Caco-2 (cell line): ENCODE measurements around the gene PLEKHG4B. TPM values are rescaled to one million over a fixed set of nuclear protein-coding genes. Genes with fewer than 3 reads are reported as not detected.

Experiments used
- BruUV-seq: library from RNA; stranded (reverse); fragments of 400-500 nt; replicated peaks from 2 replicates; lab custom pipeline; 2021; lab: Mats Ljungman, UMichigan
- CTCF ChIA-PET: fragments of 300-600 bp; sonication (Branson Sonifier 250); formaldehyde crosslinking; loops from one replicate; lab custom pipeline; 2022; ENCODE audit warnings: antibody characterized with exemption; lab: Charles Lee
- POLR2A ChIA-PET: fragments of 300-600 bp; sonication (Branson Sonifier 250); formaldehyde crosslinking; loops from one replicate; lab custom pipeline; 2022; ENCODE audit warnings: antibody characterized with exemption; lab: Charles Lee
- DNase-seq, 2 experiments: peaks; one replicate each; pipeline versions ENCODE4 v3.0.0 to v3.0.0-alpha.2; 2020 to 2022
- H3K27me3 ChIP-seq: replicated peaks from 2 replicates; pipeline ENCODE4 v1.6.0; 2011; ENCODE audit warnings: low read length; ENCODE audit not compliant: control insufficient read depth, insufficient read depth
- H3K36me3 ChIP-seq: 2 replicates; pipeline ENCODE4 v1.5.1; 2011; ENCODE audit warnings: low read length; ENCODE audit not compliant: control insufficient read depth, insufficient read depth
- H3K4me1 ChIP-seq: fragments of 250-450 bp; sonication (Bioruptor Pico); 2 replicates; pipeline ENCODE4 v1.5.1; 2020; ENCODE audit warnings: mild to moderate bottlenecking
- H3K4me3 ChIP-seq: 2 replicates; pipeline ENCODE4 v1.5.1; 2011; ENCODE audit warnings: low read depth, mild to moderate bottlenecking, control low read depth, low read length
- H3K9me3 ChIP-seq: fragments of 250-450 bp; sonication (Bioruptor Pico); 2 replicates; pipeline ENCODE4 v1.5.1; 2020; ENCODE audit warnings: mild to moderate bottlenecking, moderate library complexity
- H3K27ac Mint-ChIP-seq: one replicate; pipeline ENCODE4 v1.8.0; 2022; ENCODE audit warnings: mixed read lengths; ENCODE audit not compliant: unreplicated experiment
- H3K27me3 Mint-ChIP-seq: one replicate; pipeline ENCODE4 v1.8.0; 2022; ENCODE audit warnings: mixed read lengths; ENCODE audit not compliant: insufficient read depth, unreplicated experiment
- H3K36me3 Mint-ChIP-seq: one replicate; pipeline ENCODE4 v1.8.0; 2022; ENCODE audit warnings: mild to moderate bottlenecking, mixed read lengths; ENCODE audit not compliant: insufficient read depth, unreplicated experiment
- H3K4me1 Mint-ChIP-seq: one replicate; pipeline ENCODE4 v1.8.0; 2022; ENCODE audit warnings: low read depth, mixed read lengths; ENCODE audit not compliant: unreplicated experiment
- H3K4me3 Mint-ChIP-seq: one replicate; pipeline ENCODE4 v1.8.0; 2022; ENCODE audit warnings: mild to moderate bottlenecking, moderate library complexity, mixed read lengths; ENCODE audit not compliant: unreplicated experiment
- H3K9me3 Mint-ChIP-seq: one replicate; pipeline ENCODE4 v1.8.0; 2022; ENCODE audit warnings: mixed read lengths; ENCODE audit not compliant: unreplicated experiment
- intact Hi-C: fragments of 100-400 bp; cut with micrococcal nuclease; formaldehyde crosslinking; loops from one replicate; pipeline ENCODE4 v1.10.0; 2022; ENCODE audit not compliant: unreplicated experiment
- total RNA-seq: library from RNA; stranded (reverse); gene quantifications from 2 replicates; pipeline ENCODE4 v1.2.3, GENCODE V29; 2022
- TF ChIP-seq, protein P1 (sequence below), 2 experiments: fragments of 200-600 bp in 1 of 2; IDR thresholded peaks; 1 replicate in 1 of 2; 2 replicates in 1 of 2; pipeline versions ENCODE4 v1.5.1 to v1.8.0; 2011 to 2022; ENCODE audit warnings: antibody characterized with exemption in 1 of 2, control low read depth in 1 of 2, inconsistent platforms in 1 of 2, low read depth in 1 of 2, low read length in 1 of 2, mild to moderate bottlenecking in 1 of 2, moderate library complexity in 1 of 2; ENCODE audit not compliant: insufficient read depth in 1 of 2, severe bottlenecking in 1 of 2, unreplicated experiment in 1 of 2

PLEKHG4B gene
- total RNA-seq, 1 experiment from 2014 or later = 15.0 TPM

DNA sequence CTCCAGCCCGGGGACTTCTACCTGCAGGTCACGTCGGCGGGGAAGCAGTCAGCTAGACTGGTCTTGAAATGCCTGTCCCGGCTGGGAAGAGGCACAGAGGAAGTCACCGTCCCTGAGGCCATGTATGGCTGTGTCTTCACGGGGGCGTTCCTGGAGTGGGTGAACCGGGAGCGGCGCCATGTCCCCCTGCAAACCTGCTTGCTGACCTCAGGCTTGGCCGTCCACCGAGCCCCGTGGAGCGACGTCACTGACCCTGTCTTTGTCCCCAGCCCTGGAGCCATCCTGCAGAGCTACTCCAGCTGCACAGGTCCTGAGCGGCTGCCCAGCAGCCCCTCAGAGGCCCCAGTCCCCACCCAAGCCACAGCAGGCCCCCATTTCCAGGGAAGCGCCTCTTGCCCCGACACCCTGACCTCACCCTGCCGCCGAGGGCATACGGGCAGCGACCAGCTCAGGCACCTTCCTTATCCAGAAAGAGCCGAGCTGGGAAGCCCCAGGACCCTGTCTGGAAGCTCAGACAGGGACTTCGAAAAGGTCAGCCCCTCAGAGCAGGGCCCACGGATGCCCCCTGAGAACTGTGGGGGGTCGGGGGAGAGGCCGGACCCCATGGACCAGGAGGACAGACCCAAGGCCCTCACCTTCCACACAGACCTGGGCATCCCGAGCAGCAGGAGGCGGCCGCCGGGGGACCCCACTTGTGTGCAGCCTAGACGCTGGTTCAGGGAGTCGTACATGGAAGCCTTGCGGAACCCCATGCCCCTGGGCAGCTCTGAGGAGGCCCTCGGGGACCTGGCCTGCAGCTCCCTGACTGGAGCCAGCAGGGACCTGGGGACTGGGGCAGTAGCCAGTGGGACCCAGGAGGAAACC, 47.8 kb downstream of the PLEKHG4B start:
- H3K4me3 Mint-ChIP-seq = no peak overlapping the region
- intact Hi-C loops = no loop called here
- BruUV-seq = no TSS peak
- H3K4me1 Mint-ChIP-seq = no peaks in the 10 kb centered on the region
- ChIA-PET CTCF (no interaction called here), POLR2A (no interaction called here)
- H3K36me3 Mint-ChIP-seq = peaks cover 23% of the 10 kb centered on the region
- H3K36me3 ChIP-seq = no peaks in the 10 kb centered on the region
- peak in 1 of 2 experiments; percentile 32 for DNase-seq
- H3K9me3 Mint-ChIP-seq = no peaks in the 10 kb centered on the region
- H3K27me3 ChIP-seq = no peaks in the 10 kb centered on the region
- no peak overlapping the region for H3K27ac Mint-ChIP-seq
- no peaks in the 10 kb centered on the region for H3K27me3 Mint-ChIP-seq
- TF ChIP-seq, protein P1, sequence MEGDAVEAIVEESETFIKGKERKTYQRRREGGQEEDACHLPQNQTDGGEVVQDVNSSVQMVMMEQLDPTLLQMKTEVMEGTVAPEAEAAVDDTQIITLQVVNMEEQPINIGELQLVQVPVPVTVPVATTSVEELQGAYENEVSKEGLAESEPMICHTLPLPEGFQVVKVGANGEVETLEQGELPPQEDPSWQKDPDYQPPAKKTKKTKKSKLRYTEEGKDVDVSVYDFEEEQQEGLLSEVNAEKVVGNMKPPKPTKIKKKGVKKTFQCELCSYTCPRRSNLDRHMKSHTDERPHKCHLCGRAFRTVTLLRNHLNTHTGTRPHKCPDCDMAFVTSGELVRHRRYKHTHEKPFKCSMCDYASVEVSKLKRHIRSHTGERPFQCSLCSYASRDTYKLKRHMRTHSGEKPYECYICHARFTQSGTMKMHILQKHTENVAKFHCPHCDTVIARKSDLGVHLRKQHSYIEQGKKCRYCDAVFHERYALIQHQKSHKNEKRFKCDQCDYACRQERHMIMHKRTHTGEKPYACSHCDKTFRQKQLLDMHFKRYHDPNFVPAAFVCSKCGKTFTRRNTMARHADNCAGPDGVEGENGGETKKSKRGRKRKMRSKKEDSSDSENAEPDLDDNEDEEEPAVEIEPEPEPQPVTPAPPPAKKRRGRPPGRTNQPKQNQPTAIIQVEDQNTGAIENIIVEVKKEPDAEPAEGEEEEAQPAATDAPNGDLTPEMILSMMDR (IDR thresholded peaks at IDR 0.05; ENCODE audit: insufficient read depth in 1 of 2, low read depth in 1 of 2, low read length in 1 of 2, severe bottlenecking in 1 of 2, unreplicated experiment in 1 of 2) = no peak
- H3K9me3 ChIP-seq = no peaks in the 10 kb centered on the region
- no peak overlapping the region for H3K4me3 ChIP-seq
- H3K4me1 ChIP-seq = no peaks in the 10 kb centered on the region

DNA sequence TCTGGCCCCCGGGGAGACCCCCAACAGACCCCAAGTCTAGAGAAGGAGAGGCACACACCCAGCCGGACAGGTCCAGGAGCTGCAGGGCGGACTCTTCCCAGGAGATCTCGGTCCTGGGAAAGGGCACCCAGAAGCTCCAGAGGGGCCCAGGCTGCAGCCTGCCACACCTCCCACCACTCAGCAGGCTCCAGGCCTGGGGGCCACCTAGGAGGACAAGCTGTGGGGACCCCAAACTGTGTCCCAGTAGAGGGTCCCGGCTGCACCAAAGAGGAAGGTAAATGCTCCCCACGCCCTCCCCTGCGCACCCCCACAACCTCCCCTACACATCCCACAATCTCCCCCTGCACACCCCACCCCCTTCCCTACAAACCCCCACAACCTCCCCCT, 48.5 kb downstream of the PLEKHG4B start:
- H3K4me1 Mint-ChIP-seq = no peaks in the 10 kb centered on the region
- no peak overlapping the region for H3K27ac Mint-ChIP-seq
- Histone ChIP-seq H3K36me3 (no peaks in the 10 kb centered on the region), H3K4me3 (no peak overlapping the region), H3K9me3 (no peaks in the 10 kb centered on the region), H3K4me1 (no peaks in the 10 kb centered on the region), H3K27me3 (no peaks in the 10 kb centered on the region)
- peaks cover 28% of the 10 kb centered on the region for H3K36me3 Mint-ChIP-seq
- CTCF ChIA-PET = no interaction called here
- H3K9me3 Mint-ChIP-seq = no peaks in the 10 kb centered on the region
- H3K27me3 Mint-ChIP-seq = no peaks in the 10 kb centered on the region
- BruUV-seq = no TSS peak
- H3K4me3 Mint-ChIP-seq = no peak overlapping the region
- intact Hi-C loops = no loop called here
- TF ChIP-seq, protein P1 (IDR thresholded peaks at IDR 0.05; ENCODE audit: insufficient read depth in 1 of 2, low read depth in 1 of 2, low read length in 1 of 2, severe bottlenecking in 1 of 2, unreplicated experiment in 1 of 2) = no peak
- no peak for DNase-seq
- POLR2A ChIA-PET = no interaction called here

DNA sequence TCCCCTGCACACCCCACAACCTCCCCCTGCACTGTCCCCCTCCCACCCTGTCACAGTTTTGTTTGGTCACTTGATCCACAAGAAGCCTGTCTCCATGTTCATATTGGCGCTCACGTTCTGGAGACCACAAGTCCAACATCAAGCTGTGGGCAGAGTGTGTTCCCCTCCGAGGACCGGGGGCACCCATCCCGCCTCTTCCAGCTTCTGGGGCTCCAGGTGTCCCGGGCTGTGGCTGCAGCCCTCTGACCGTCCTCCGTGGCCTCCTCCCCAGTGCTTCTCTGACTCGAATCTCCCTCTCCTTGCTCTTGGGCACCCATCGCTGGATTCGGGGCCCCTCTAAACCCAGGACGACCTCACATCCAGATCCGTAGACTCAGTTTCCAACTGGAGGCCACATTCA, 49.2 kb downstream of the PLEKHG4B start:
- TF ChIP-seq, protein P1 (IDR thresholded peaks at IDR 0.05; ENCODE audit: insufficient read depth in 1 of 2, low read depth in 1 of 2, low read length in 1 of 2, severe bottlenecking in 1 of 2, unreplicated experiment in 1 of 2) = no peak
- Mint-ChIP-seq H3K27me3 (no peaks in the 10 kb centered on the region), H3K4me3 (no peak overlapping the region), H3K4me1 (no peaks in the 10 kb centered on the region), H3K9me3 (no peaks in the 10 kb centered on the region), H3K27ac (no peak overlapping the region), H3K36me3 (peaks cover 33% of the 10 kb centered on the region)
- no TSS peak for BruUV-seq
- Histone ChIP-seq H3K9me3 (no peaks in the 10 kb centered on the region), H3K27me3 (no peaks in the 10 kb centered on the region), H3K4me3 (no peak overlapping the region), H3K4me1 (no peaks in the 10 kb centered on the region), H3K36me3 (no peaks in the 10 kb centered on the region)
- no peak for DNase-seq
- ChIA-PET POLR2A (no interaction called here), CTCF (no interaction called here)
- intact Hi-C loops = no loop called here
